Brain pericyte (primary cell): ENCODE data around the gene ARGLU1.

Experiments used
- DNase-seq: peaks from one replicate; pipeline ENCODE4 v3.0.0-alpha.2; 2012; ENCODE audit warnings: low read depth, low spot score

ARGLU1 gene

DNA sequence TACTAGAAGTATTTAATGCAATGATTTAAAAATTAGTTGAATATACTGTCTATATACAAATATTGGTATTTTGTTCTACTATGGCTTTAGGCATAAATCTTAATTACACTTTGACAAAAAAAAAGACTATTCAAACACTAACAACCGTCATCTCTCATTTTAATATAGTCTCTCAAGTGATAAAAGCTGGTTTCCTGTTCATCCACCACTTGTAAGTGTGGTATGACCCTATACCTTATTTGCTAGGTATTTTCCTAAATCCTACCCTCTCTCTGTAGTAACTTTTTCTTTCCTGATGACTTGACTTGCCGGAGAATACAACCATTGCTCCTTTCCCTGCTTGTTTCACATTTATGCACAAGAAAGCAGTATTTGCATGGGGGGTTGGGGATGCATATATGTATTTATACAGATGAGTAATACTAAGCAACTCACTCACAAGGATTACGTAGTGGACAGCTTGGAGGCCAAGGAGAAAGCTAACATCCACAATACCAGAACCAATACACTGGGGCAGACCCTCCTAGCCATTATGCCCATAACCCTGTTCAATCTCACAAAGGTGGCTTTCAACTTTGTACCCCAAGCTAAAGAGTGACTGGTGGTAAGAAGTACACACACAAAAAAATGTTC lies 19.8 kb downstream of the ARGLU1 start:
- DNase-seq, result no peak

DNA sequence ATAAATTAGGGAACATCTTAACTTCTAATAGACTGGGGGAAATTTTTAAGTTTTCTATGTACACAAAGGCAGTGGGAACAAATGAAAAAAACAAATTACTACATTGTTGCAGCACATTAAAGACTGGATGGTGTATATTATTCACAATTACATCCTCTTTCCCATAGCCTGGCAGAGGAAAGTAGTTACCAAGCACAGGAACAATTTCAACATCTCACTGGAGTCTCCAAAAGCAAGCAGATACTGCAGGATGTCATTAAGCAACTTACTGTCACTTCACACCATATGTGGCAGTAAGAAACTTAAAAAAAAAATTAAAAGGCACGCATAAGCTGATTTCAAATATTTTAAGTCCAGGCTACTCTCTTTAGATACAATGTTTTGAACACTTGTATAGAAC lies 26.1 kb downstream of the ARGLU1 start:
- no peak for DNase-seq

DNA sequence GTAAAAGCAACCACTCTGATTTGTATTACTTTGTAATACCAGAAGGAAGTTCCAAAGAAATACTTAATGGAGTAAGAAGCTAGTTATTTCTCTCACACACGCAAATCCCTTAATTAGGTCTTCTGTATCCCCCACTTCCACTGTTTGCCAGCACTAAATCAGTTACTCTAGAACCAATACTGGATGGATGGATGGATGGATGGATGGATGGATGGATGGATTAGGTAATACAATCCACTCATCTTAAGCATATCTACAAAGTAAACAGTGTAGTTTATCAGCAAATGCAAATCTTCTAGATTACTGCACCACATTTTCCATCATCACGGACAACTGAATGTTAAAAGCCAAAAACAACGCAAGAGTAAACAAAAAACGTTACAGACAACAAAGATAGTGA lies 27.3 kb downstream of the ARGLU1 start:
- no peak for DNase-seq

DNA sequence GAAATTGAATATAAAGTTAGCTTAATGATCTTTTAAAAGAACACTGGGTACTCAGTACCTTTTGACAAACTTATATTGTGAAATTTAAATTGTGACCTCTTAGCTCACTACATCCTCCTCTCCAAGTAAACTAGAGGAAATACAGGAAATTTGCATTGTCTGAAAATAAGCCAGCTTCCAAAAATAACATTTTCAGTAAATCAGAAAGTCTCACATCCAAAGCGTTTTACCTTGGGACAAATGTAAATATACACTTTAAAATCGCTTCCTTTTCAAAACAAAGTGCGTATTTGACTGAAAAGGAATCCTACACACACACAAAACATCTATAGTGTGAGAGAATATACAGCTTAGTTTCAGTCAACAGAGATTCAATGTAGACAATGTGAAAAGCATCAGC lies 30.4 kb downstream of the ARGLU1 start:
- DNase-seq, result no peak

DNA sequence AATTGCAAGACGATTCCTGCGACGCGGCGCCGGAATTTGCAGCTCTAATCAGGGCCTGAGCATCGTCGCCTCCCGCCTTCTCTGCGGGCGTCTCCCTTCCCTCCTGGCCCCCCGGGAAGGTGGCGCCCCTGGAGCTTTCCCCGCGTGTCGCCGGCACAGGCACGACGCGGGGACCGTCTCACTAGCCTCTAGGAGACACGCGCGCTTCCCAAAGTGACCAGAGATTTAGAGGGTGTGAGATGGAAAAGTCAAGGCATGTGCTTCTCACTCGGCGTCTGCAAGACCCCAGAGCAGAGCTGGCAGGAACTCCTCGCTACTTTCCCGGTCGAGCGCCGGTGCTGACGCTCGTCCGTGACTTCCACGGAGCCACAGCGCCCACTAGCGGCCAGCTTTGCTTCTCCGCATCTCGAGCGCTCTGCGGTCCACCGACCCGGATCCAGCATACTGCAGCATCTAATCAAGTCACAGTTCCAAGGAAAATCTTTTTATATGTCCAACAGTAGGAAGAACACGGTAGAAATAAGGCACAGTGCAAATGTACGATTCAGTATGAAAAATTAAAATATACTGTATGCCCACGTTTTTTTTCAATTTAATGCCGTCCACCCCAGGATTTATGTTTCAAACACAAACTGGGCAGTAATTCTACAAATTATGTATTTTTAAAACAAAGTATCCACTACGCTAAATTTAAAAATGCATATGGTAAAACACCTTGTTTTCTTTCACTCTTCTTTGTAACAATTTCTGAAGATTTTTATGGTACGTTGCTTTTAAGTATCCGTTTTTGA lies 31.5 kb downstream of the ARGLU1 start:
- DNase-seq, result peak; percentile 78

DNA sequence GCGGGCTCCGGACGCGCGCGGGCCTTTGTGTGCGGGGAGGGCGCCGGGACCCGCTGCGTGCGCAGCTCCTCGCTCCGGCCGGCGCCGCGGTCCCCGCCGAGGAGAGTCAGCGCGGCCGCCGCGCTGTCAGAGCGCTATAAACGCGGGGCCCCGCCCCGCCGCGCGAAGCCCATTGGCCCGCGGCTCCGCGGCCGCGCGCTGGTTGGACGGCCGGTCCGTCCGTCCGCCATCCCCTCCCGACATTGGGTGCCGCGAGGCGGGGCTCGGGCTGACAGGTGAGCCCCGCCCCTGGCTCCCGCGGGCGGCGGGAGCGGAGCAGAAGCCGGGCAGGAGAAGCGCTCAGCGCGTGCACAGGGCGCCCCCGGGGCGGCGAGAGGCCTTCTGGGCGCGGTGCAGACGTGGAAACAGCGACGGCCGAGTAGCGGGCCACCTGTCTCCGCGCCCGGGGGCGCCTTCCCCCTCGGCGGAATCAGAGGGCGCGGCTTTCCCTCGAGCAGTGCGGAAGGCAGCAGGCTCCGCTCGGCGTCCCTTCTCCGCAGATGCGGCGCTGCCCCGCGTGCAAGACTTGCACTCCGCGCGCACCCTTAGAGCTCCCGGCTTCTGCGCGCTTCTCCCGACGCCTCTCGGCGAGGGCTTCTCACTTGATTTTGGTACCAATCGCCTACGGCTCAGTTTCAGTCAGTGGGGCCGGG lies 32.2 kb downstream of the ARGLU1 start, which contains the start of gene EFNB2:
Gene EFNB2 (minus strand): TSS at position 111 of the 692 bp plus-strand sequence. CDS start 698 bp downstream, outside the sequence.
- peak; percentile 59 for DNase-seq

DNA sequence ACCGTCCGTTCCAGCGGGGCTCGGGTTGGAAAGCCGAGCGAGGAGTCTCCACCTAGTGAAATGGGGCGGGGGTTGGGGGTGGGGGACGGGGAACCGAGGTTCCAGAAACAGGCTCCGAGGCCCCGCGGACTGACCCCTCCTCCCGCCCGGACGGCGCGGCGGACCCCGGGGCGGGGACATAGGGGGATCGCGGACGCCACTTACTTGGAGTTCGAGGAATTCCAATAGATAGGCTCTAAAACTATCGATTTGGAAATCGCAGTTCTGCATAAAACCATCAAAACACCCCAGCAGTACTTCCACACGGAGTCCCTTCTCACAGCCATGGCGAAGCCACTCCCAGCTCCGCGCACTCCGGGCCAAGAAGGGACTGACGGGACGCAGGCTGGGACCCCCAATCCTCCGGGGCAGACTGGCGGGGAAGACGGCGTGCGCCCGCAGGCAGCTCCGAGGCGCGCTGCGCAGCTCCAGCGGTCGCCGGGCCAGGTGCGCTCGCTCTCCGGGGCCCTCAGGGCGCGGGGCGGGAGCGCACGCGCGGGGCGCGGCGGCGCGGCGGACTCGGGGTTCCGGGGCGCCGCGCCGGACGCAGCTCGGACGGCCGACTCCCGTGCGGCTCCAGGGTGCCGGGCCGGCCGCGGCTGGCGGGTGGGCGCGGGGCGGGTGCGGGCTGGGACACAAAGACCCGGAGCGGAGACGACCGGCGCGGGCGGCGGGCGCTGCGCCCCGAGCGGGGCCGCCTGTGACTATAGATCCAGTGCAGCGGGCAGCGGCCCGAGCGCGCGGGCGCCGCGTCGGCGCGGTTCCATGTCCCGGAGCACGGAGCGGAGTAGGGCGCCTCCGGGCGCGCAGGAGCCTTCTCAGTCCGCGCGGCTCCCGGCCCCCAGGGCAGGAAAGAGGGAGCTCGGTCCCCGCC lies 33.0 kb downstream of the ARGLU1 start:
- no peak for DNase-seq

DNA sequence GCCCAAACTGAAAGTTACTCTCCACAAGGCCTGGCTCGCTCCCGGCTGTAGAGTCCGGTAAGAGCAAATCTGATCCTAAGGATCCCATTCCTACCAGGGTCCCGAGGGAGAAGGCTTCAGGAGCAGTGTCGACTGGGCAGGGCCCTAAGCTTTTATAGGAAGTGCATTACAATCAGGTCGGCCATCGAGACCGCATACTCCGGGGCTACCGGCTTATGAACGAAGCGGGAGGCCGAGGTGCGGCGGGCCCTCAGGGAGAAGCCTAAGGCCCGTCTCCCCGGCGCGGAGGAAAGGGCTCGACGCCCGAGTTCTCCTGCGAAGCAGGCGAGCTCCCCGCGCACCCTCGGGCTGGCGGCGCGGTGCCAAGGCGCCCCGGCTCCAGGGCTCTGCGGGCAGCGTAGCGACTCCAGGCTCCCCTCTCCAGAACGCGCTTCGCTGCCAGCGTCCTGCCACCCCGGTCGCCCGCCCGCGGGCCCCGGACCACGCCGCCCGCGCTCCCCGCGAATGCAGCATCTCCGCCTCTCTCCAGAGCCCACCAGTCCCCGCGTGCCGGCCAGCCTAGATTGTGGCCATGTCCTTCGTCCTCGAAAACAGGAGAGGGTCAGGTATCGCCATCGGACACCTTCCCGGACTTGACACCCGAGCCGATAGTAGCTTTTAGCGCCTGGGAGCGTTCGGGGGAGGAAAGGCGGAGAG lies 33.8 kb downstream of the ARGLU1 start:
- peak; percentile 44 for DNase-seq

DNA sequence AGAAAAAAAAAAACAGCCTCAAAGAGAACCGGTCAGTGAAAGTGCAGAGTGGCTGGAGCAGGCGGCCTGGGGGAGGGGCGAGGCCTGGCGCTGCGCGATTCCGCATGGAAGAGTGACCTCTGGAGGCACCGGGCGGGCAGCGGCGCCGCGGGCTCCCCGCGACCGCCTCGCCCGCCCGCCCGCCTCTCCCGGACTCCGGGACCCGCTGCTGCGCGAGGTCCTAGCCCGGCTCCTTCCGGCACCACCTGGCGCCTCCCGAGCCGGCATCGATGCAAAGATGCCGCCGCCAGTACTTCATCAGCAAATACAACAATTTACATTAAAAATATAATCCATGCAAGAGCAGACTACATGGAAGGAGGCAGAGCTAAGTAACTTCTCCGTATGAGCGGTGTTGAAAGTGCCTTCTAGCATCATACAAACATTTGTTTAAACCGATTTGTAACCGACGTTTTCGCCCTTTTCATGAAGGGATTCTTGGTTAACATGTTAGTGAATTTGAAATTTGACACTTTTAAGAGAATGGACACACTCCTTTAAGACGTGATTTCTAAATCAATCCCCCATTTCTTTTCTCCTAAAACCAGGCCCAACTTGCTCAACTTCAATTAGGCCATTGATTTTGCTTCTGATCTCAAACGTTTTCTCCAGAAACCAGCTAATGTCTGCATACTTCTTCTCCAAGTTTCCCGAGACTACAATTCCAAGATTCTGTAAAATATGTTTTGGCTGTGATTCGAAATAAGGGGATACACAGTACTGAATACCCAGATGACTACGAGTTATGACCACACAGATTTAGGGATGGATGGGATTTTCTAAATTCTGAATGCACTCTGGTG lies 34.6 kb downstream of the ARGLU1 start:
- peak; percentile 45 for DNase-seq

DNA sequence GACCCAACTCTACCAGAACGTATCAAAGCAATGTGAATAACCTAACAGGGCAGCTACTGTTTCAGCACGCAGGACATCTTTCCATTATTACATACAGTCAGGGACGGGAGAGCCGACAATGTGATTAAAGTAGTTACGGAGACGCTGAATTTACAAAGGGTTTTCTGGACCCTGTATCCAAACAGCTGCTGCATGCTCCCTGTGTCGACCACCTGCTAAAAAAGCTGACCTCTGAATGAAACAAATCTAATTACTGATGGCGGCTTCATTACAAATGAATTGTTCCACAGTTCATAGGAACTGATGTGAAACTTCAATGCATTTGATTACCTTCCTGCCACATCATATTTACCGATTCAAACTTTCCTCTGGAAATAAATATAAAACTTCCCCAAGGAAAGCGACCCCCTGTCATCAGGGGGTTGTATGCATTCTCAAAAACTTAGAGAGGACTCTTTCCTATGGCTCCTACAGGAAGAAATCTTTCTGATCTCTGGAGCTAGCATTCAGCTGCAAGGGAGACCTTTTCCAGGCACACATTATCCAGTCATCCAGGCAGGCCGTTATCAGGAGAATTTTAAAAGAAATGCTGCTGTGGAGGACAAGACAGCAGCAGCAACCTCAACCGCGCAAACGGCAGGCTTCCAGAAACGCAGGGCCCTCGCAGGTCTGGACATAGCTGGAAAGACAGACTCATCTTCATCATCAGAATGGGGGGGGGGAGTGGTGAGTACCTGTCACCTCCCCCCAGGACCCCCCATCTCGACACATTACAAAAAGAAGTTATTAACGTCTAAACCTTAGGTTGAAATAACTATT lies 35.6 kb downstream of the ARGLU1 start:
- DNase-seq, result peak; percentile 12

DNA sequence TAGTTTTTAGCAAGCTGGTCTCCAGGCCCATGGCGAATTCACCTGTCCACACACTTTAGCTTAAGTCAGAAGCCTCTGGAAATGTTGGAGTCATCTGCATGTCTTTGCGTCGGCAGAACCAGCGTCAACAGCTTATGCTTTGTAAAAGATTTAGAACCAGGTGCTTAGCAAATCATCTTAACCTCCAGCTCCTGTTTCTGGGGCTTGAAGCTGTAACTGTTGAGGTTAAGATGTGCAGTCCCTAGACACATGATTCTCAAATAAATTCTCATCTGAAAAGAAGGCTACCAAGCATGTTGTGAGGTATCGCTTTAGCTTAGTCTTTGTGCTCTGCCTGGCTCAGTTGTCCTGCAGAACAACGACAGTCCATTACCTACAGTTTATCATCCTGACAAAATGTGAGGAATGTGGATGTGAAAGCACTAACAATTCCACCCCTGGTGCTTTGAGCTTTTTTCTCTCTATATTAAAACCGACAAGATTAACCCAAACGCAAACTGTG lies 36.9 kb downstream of the ARGLU1 start:
- DNase-seq, result no peak

DNA sequence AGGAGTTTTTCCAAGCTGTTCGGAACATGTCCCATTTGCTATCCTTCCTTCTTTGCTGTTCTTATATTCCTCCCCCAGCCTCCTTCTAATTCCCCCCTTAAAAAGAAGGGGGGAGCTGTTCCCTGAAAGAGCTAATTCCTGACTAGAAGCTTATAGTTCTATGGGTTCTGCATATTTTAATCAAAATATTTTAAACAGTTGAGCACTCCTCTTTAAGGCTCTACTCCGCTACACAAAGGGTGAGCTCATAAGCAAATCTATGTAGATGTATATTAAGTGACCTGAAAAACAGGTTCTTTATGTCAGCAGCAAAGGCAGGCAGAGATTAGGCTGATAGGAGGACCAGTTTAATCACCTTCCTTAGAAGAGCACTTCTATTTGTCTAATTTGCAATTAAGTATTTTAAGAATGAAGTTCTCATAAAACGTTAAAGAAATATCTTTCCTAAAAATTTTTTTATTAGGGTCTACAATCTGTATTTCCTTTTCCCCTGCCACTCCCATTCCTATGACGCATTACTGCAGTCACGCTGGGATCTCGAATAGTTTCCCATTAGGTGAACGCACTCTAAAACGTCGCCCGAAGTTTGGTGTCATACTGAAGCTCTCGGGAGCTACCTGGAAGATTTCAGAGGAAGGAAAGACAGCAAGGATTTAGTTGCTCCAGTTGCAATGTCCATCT lies 37.6 kb downstream of the ARGLU1 start:
- DNase-seq, result no peak

DNA sequence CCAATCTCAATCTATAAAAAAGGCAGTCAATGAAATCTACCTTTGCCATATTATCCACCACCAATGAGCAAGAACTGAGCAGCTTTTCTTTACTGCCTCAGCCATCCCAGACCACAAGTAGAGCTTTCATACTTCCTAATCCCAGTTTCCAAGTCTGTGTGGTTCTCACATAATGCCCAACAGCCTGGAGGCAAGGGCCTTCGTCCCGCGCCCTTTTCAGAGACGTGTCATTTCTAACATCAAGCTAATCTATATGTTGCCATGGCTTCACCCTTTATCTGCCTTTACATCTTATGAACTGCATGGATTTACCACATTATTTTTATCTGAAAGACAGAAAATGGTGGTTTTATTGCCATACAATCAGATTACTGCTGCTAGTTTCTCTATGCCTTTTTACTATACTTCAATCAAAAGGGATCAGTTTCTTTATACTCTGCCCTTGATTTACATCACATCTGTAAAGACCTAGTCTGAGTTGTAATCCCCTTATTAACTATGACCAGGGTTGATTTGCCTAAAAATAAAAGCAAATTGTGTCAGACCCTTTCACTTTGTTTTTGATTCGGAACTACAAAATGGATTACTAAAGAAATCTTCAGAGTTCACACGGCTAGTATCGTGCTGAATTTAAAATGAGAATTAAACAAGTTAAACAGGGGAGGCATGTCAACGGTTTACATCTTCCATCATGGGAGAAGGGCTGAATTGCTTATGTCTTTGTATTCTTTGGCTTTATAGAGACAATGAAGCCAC lies 38.3 kb downstream of the ARGLU1 start:
- no peak for DNase-seq

DNA sequence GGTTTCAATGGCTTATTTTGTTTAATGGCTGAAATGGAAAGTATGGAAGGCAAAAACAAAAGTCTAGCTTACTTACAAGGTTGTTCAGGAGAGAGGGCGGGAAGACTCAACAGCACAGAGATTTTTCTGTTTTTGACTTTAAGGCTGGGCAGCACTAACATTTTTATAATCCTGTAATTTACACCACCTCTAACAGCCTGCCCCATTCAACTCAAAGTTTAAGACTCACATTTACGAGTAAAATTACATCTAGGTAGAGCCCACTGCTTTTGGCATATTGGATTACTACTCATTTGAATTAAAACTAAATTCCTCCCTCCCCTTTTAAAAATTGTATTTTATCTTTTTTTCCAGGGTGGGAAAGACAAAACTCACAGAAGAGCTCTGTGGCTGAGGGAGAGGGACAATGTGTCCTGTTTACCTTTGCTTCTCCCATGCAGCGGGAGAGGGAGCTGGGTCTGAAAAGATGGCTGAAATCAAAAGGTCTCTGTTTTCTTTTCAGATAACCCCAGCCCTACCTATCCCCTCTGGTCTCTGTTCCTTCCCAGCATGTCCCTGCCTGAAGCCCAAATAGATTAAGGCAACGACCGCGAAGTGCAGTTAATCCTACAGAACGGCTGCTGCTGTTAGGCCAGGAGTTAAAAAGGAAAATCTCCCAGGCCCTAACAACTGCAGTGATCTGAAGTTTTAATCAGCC lies 39.1 kb downstream of the ARGLU1 start:
- no peak for DNase-seq

DNA sequence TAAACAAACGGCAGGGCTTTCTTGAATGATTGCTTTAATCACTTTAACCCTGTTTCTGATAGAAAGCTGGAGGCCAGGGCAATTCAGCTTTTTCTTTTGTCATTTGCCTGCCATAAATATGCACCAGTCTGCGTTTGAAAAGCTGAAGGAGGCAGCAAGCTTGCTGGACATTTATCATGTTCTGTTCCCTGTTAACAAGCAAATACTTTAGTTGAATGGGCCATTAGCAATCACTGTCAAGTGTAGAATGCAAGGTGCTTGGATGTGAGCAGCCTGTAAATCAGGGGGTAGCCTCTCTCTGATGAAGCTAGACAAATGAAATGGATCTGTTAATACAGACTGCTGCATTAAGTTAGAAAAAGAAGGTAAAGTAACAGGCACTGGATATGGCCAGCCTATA lies 40.1 kb downstream of the ARGLU1 start:
- no peak for DNase-seq

DNA sequence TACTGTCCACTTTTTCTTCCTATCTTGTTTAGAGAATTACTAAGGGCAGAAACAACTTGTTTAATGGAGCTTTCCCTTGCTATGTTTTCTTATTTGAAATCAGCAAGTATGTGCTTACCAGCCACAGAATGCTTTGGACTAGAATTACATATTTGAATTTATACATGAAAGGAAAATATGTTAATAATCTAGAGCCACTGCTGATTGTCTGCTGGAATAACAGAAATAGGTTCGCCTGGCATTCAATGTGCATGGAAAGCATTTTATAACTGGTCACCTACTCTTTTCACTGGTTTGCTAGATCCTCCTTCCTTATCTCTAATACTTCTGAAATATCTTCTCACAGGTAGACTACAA lies 40.5 kb downstream of the ARGLU1 start:
- no peak for DNase-seq
